ENCODE results near the gene ZFAND5. TPM values are rescaled to one million over a fixed set of nuclear protein-coding genes. Genes with fewer than 3 reads are reported as not detected.
A peak's percentile ranks its signal among the peaks of the same experiment; 100 is the strongest.

The ZFAND5 gene
- total and polyA plus RNA-seq, 2 experiments from 2014 or later = 138 to 216 TPM

DNA sequence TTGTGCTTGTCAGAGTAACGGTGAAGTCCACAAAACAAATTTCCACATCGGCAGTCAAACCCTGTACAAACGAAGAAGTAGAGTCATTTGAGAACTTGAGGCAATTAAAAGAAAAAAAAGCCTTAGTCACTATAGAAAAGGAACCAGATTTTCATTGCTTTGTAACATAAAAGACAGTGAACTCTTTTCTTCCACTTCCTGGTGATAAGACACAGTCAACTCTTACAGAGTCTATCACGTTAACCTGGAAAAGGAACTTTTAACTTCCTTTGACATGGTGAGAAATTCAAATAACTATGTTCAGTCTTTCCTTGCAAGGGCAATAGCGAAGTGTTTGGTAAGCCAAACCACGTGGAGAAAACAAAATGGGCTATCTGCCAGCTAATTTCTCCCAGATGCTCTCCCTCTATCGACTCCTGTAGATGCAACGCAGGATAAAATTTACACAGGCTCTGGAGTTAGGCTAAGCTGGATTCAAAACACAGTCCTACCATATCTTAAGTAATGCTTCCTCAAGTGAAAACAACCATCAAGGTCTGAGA, 8.9 kb downstream of the ZFAND5 start:
- Histone ChIP-seq H3F3A (replicated peaks; ENCODE audit: low read depth) (peaks cover 24% of the 10 kb centered on the region; the same call in 1 of the 2 replicates), H3K27ac (ENCODE audit: low read depth) (no peak overlapping the region), H3K27me3 (ENCODE audit: insufficient read depth) (no peaks in the 10 kb centered on the region), H3K36me3 (ENCODE audit: insufficient read depth) (peaks cover 63% of the 10 kb centered on the region), H3K9me2 (ENCODE audit: insufficient read depth) (no peaks in the 10 kb centered on the region), H3K79me2 (replicated peaks; ENCODE audit: insufficient read depth) (peaks cover 57% of the 10 kb centered on the region), H3K4me3 (no peak overlapping the region), H3K4me2 (no peak overlapping the region), H2AFZ (no peak overlapping the region), H4K20me1 (replicated peaks; ENCODE audit: insufficient read depth) (peaks cover 63% of the 10 kb centered on the region), H3K4me1 (ENCODE audit: insufficient read depth) (peaks cover 12% of the 10 kb centered on the region)
- ATAC-seq = no peak
- no peak for DNase-seq (ENCODE audit: low spot score)
- peaks cover 4% of the 10 kb centered on the region for H3K27me3 Mint-ChIP-seq (ENCODE audit: insufficient read depth, low read depth, poor library complexity)
- H3K4me3 Mint-ChIP-seq = no peak overlapping the region
- H3K27ac Mint-ChIP-seq = peak overlapping the region; percentile 76
- TF ChIP-seq, protein P1, sequence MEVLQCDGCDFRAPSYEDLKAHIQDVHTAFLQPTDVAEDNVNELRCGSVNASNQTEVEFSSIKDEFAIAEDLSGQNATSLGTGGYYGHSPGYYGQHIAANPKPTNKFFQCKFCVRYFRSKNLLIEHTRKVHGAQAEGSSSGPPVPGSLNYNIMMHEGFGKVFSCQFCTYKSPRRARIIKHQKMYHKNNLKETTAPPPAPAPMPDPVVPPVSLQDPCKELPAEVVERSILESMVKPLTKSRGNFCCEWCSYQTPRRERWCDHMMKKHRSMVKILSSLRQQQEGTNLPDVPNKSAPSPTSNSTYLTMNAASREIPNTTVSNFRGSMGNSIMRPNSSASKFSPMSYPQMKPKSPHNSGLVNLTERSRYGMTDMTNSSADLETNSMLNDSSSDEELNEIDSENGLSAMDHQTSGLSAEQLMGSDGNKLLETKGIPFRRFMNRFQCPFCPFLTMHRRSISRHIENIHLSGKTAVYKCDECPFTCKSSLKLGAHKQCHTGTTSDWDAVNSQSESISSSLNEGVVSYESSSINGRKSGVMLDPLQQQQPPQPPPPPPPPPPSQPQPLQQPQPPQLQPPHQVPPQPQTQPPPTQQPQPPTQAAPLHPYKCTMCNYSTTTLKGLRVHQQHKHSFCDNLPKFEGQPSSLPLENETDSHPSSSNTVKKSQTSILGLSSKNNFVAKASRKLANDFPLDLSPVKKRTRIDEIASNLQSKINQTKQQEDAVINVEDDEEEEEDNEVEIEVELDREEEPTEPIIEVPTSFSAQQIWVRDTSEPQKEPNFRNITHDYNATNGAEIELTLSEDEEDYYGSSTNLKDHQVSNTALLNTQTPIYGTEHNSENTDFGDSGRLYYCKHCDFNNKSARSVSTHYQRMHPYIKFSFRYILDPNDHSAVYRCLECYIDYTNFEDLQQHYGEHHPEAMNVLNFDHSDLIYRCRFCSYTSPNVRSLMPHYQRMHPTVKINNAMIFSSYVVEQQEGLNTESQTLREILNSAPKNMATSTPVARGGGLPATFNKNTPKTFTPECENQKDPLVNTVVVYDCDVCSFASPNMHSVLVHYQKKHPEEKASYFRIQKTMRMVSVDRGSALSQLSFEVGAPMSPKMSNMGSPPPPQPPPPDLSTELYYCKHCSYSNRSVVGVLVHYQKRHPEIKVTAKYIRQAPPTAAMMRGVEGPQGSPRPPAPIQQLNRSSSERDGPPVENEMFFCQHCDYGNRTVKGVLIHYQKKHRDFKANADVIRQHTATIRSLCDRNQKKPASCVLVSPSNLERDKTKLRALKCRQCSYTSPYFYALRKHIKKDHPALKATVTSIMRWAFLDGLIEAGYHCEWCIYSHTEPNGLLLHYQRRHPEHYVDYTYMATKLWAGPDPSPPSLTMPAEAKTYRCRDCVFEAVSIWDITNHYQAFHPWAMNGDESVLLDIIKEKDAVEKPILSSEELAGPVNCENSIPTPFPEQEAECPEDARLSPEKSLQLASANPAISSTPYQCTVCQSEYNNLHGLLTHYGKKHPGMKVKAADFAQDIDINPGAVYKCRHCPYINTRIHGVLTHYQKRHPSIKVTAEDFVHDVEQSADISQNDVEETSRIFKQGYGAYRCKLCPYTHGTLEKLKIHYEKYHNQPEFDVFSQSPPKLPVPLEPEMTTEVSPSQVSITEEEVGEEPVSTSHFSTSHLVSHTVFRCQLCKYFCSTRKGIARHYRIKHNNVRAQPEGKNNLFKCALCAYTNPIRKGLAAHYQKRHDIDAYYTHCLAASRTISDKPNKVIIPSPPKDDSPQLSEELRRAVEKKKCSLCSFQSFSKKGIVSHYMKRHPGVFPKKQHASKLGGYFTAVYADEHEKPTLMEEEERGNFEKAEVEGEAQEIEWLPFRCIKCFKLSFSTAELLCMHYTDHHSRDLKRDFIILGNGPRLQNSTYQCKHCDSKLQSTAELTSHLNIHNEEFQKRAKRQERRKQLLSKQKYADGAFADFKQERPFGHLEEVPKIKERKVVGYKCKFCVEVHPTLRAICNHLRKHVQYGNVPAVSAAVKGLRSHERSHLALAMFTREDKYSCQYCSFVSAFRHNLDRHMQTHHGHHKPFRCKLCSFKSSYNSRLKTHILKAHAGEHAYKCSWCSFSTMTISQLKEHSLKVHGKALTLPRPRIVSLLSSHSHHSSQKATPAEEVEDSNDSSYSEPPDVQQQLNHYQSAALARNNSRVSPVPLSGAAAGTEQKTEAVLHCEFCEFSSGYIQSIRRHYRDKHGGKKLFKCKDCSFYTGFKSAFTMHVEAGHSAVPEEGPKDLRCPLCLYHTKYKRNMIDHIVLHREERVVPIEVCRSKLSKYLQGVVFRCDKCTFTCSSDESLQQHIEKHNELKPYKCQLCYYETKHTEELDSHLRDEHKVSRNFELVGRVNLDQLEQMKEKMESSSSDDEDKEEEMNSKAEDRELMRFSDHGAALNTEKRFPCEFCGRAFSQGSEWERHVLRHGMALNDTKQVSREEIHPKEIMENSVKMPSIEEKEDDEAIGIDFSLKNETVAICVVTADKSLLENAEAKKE (CRISPR knock-in tag; IDR thresholded peaks at IDR 0.05) = no peak
- TF ChIP-seq ZNF331 (CRISPR knock-in tag; IDR thresholded peaks at IDR 0.05; ENCODE audit: low read depth) (no peak), POLR2AphosphoS5 (IDR thresholded peaks at IDR 0.05; ENCODE audit: low read depth) (no peak), JUNB (IDR thresholded peaks at IDR 0.05; ENCODE audit: unreplicated experiment) (no peak), ZNF114 (CRISPR knock-in tag; IDR thresholded peaks at IDR 0.05) (no peak), EZH2phosphoT487 (IDR thresholded peaks at IDR 0.05; ENCODE audit: unreplicated experiment) (no peak), STAT1 (IDR thresholded peaks at IDR 0.05; ENCODE audit: unreplicated experiment) (no peak), NANOG (IDR thresholded peaks at IDR 0.05; ENCODE audit: borderline replicate concordance) (no peak), EZH2 (IDR thresholded peaks at IDR 0.05; ENCODE audit: low read depth, unreplicated experiment) (no peak)
- TF ChIP-seq, protein P2, sequence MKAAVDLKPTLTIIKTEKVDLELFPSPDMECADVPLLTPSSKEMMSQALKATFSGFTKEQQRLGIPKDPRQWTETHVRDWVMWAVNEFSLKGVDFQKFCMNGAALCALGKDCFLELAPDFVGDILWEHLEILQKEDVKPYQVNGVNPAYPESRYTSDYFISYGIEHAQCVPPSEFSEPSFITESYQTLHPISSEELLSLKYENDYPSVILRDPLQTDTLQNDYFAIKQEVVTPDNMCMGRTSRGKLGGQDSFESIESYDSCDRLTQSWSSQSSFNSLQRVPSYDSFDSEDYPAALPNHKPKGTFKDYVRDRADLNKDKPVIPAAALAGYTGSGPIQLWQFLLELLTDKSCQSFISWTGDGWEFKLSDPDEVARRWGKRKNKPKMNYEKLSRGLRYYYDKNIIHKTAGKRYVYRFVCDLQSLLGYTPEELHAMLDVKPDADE (IDR thresholded peaks at IDR 0.05) = no peak
- TF ChIP-seq, protein P3, sequence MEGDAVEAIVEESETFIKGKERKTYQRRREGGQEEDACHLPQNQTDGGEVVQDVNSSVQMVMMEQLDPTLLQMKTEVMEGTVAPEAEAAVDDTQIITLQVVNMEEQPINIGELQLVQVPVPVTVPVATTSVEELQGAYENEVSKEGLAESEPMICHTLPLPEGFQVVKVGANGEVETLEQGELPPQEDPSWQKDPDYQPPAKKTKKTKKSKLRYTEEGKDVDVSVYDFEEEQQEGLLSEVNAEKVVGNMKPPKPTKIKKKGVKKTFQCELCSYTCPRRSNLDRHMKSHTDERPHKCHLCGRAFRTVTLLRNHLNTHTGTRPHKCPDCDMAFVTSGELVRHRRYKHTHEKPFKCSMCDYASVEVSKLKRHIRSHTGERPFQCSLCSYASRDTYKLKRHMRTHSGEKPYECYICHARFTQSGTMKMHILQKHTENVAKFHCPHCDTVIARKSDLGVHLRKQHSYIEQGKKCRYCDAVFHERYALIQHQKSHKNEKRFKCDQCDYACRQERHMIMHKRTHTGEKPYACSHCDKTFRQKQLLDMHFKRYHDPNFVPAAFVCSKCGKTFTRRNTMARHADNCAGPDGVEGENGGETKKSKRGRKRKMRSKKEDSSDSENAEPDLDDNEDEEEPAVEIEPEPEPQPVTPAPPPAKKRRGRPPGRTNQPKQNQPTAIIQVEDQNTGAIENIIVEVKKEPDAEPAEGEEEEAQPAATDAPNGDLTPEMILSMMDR (conservative IDR thresholded peaks at IDR 0.05; ENCODE audit: low read depth in 2 of 2) = no peak
- peaks cover 77% of the 10 kb centered on the region for H3K36me3 Mint-ChIP-seq (ENCODE audit: low read depth)
- H3K4me1 Mint-ChIP-seq = peaks cover 11% of the 10 kb centered on the region
- H3K9me3 Mint-ChIP-seq = no peaks in the 10 kb centered on the region; the same call in 2 of the 3 replicates
